Measurements from ENCODE around the gene ENHO. TPM values are rescaled to one million over a fixed set of nuclear protein-coding genes. Genes with fewer than 3 reads are reported as not detected.

Gene ENHO
- total RNA-seq, 1 donor from 2014 or later = 1.6 TPM

DNA sequence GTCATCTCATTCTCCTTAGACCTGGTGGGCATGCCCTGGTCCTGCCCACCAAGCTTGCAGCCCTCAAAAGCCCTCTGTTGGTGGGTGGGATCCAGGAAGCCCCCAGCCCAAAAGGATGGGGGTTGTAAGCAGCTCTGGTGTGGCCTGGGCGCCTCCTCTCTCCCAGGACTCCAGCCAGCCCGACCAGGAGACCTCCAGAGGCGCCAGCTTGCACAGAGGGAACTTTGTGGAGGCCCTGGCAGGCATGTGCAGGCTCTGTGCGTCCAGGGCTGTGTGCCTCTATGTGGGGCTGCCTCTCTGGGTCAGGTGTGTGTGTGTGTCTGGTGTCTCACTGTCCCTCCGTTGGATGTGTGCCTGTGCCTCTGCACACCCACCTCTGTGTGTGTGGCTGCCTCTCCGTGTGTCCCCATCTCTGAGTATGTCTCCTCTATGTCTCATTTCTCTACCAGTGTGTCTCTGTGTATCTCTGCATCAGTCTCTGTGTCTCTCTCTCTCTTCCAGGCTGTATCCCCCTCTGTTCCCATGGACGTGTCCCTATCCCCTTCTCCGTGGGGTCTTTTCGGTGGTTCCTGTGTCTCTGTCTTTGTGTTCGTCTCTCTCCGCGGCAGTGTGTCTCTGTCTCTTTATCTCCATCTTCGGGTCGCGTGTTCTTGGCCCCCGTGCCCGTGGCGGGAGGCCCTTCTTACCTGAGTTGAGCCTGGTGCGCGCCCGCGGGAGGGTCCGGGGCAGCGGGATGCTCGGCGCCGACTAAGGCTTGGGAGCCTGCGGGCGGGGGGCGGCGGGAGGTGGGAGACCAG is 501 bp downstream of the ENHO start:
- Mint-ChIP-seq H3K4me3 (ENCODE audit: unreplicated experiment) (peak overlapping the region; percentile 76), H3K27me3 (ENCODE audit: low read depth) (peaks cover 41% of the 10 kb centered on the region)

GRCh38 chr9:34521406-34522045 is 1.3 kb downstream of the ENHO start:
- H3K27me3 Mint-ChIP-seq (ENCODE audit: low read depth) = peaks cover 43% of the 10 kb centered on the region
- H3K4me1 Mint-ChIP-seq (ENCODE audit: low read depth) = peaks cover 4% of the 10 kb centered on the region
- no peaks in the 10 kb centered on the region for H3K36me3 Mint-ChIP-seq (ENCODE audit: low read depth)
- TF ChIP-seq, protein P1, sequence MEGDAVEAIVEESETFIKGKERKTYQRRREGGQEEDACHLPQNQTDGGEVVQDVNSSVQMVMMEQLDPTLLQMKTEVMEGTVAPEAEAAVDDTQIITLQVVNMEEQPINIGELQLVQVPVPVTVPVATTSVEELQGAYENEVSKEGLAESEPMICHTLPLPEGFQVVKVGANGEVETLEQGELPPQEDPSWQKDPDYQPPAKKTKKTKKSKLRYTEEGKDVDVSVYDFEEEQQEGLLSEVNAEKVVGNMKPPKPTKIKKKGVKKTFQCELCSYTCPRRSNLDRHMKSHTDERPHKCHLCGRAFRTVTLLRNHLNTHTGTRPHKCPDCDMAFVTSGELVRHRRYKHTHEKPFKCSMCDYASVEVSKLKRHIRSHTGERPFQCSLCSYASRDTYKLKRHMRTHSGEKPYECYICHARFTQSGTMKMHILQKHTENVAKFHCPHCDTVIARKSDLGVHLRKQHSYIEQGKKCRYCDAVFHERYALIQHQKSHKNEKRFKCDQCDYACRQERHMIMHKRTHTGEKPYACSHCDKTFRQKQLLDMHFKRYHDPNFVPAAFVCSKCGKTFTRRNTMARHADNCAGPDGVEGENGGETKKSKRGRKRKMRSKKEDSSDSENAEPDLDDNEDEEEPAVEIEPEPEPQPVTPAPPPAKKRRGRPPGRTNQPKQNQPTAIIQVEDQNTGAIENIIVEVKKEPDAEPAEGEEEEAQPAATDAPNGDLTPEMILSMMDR (IDR thresholded peaks at IDR 0.05) = no peak
- H3K27ac Mint-ChIP-seq (ENCODE audit: unreplicated experiment) = no peak overlapping the region
- DNase-seq (ENCODE audit: low spot score) = no peak
- no peaks in the 10 kb centered on the region for H3K9me3 Mint-ChIP-seq (ENCODE audit: low read depth)
- no peak overlapping the region for H3K4me3 Mint-ChIP-seq (ENCODE audit: unreplicated experiment)

More for the DNA sequence above, 501 bp downstream of the ENHO start:
- Mint-ChIP-seq H3K4me1 (ENCODE audit: low read depth) (peaks cover 4% of the 10 kb centered on the region), H3K9me3 (ENCODE audit: low read depth) (no peaks in the 10 kb centered on the region), H3K27ac (ENCODE audit: unreplicated experiment) (no peak overlapping the region), H3K36me3 (ENCODE audit: low read depth) (no peaks in the 10 kb centered on the region)
- DNase-seq (ENCODE audit: low spot score) = no peak
- TF ChIP-seq, protein P1 (IDR thresholded peaks at IDR 0.05) = no peak

GRCh38 chr9:34520505-34521385 is 2.0 kb downstream of the ENHO start:
- H3K4me1 Mint-ChIP-seq (ENCODE audit: low read depth) = peaks cover 4% of the 10 kb centered on the region
- no peak overlapping the region for H3K4me3 Mint-ChIP-seq (ENCODE audit: unreplicated experiment)
- peak; percentile 37 for DNase-seq (ENCODE audit: low spot score)
- peaks cover 3% of the 10 kb centered on the region for H3K36me3 Mint-ChIP-seq (ENCODE audit: low read depth)
- peaks cover 46% of the 10 kb centered on the region for H3K27me3 Mint-ChIP-seq (ENCODE audit: low read depth)
- no peaks in the 10 kb centered on the region for H3K9me3 Mint-ChIP-seq (ENCODE audit: low read depth)
- TF ChIP-seq, protein P1 (IDR thresholded peaks at IDR 0.05) = no peak
- H3K27ac Mint-ChIP-seq (ENCODE audit: unreplicated experiment) = no peak overlapping the region

DNA sequence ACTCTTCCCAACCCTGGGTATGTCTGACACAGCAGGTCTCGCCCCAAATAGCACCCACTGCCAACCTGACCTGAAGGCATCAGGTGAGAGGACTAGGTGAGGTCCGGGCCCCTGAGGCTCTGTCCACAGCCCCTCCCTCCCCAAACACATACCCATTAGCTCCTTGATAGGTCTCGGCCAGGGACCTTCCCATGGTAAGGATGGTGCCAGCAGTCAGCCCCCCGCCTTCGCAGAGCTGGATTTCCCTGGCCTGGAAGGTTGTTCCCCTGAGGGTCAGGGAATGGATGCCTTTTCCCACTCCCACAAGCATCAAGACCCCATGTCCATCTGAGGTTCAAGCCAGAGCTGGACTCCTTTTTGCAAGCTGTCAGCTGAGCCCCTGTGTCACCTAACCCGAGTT is 2.7 kb downstream of the ENHO start:
- peak; percentile 42 for DNase-seq (ENCODE audit: low spot score)
- no peak overlapping the region for H3K27ac Mint-ChIP-seq (ENCODE audit: unreplicated experiment)

More for the DNA sequence above, 2.7 kb downstream of the ENHO start:
- Mint-ChIP-seq H3K4me3 (ENCODE audit: unreplicated experiment) (no peak overlapping the region), H3K4me1 (ENCODE audit: low read depth) (peaks cover 4% of the 10 kb centered on the region), H3K9me3 (ENCODE audit: low read depth) (no peaks in the 10 kb centered on the region), H3K36me3 (ENCODE audit: low read depth) (peaks cover 3% of the 10 kb centered on the region), H3K27me3 (ENCODE audit: low read depth) (peaks cover 40% of the 10 kb centered on the region)
- TF ChIP-seq, protein P1 (IDR thresholded peaks at IDR 0.05) = no peak
